Left cardiac atrium (tissue), 4 donors: ENCODE results near the gene FAM168A. TPM values are rescaled to one million over a fixed set of nuclear protein-coding genes. Genes with fewer than 3 reads are reported as not detected.

Experiments
- ATAC-seq, 2 donors: fragments of 200-7000 bp; cut with Tn5 transposase; one replicate each; pipeline ENCODE4 v1.9.1; 2020; ENCODE audit warnings: mild to moderate bottlenecking in 2 of 2, moderate library complexity in 2 of 2
- DNase-seq: peaks from one replicate; pipeline ENCODE4 v3.0.0-alpha.2; 2020
- intact Hi-C, 2 donors: fragments of 100-400 bp; cut with DNase I; formaldehyde crosslinking; loops; one replicate each; pipeline versions ENCODE4 v1.14.1 to v1.15.1; 2022 to 2023
- long read RNA-seq: library from polyadenylated mRNA; unstranded; transcript quantifications from one replicate; pipeline ENCODE4 v2.0.0, GENCODE V29; 2021
- total RNA-seq, 2 donors: library from RNA; stranded (reverse); fragmentation: NEBNext Ultra II Directional; extraction: Animal tissue kit (Norgen Biotek cat#: 25700); gene quantifications; one replicate each; pipeline ENCODE4 v1.2.1, GENCODE V29; 2021
- donor health status: DM: no; HTN: yes; CAD: no.
- donor health status: DM: no; HTN: yes; CAD: no; lungs with severe emphysema.
- donor health status: DM: yes; HTN: yes; CAD: no.
- donor health status: Dilated cardiomyopathy.

The FAM168A gene, protein sequence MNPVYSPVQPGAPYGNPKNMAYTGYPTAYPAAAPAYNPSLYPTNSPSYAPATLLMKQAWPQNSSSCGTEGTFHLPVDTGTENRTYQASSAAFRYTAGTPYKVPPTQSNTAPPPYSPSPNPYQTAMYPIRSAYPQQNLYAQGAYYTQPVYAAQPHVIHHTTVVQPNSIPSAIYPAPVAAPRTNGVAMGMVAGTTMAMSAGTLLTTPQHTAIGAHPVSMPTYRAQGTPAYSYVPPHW
- 10 to 100 TPM; 31.5 to 35.2 TPM for total RNA-seq
- long read RNA-seq, partial matches to known transcripts, result 0 of 11 reads
- long read RNA-seq, other reads (novel, unspliced or antisense), result 11 of 11 reads

DNA sequence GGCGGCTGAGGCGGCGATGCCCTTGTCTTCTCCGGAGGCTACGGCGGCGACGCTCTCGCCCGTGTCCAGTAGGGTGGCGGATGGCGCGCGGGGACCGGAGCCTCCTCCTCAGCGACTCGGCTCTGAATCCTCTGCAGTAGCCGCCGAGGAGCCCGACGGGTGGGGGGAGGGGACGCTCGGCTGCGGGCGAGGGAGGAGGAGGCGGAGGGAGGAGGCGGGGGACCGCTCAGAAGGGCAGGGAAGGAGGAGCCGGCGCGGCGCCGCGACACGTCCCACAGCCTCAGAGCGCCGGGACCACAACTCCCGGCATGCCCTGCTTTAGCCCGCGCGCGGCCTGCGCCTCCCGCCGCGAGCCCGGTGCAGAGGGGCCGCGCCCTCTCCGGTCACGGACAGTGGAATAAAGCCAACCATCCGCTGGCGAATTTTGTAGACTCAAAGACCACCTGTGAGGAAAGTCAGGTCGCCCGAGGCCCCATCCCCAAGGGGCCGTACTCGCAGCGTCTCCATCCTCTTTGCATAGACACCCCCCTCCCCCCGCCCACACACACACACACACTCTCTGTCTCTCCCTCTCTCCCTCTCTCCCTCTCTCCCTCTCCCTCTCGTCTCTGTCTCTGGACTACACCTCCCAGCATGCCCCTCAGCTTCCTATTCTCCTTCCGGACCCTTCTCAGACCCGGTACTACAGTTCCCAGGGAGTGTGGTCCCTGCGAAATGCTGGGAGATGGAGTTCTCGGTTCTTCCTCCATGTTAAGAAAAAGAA lies at the start of gene FAM168A:
Gene FAM168A, minus strand, starts transcription at position 157 of the 763 bp plus-strand sequence. CDS start 129,638 bp downstream, outside the sequence.
- DNase-seq (peak; percentile 97), ATAC-seq (peak; percentile 98 to 99)
- intact Hi-C loops, result loop anchor here in 1 of 2 donors (5.0 kb wide), 1 partner anchor 191 kb away; no protein-coding TSS in a partner anchor

DNA sequence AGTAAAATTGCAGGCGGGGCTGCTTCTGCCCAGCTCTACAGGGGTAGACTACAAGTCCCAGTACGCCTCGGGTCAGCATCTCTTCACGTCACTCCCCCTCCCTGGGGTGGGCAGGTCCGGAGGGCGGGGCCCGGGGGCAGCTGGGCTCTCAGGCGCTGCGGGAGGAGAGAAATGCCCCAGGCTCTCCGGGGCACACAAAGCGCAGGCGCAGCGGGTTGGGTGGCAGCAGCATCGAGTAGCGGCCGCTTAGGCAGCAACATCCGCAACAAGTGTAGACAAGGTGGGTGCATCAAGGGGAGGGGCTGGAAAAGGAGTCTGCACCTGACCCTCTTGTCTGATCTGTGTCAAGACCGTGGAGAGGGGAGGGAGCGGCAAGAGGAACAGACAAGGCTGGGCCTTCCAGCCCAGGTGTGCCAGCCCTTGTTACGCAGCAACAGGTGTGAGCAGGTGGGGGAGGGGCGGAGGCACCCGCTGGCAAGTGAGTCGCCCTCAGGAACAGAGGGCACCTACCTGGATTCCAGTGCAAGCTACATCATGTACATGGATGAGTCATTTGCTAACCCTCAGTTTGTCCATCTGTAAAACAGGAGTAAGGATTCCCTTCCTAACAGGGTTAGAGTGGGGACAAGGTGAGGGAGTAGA lies 49.7 kb upstream of the FAM168A start:
- ATAC-seq, result peak; percentile 98 to 99
- DNase-seq, result peak; percentile 92
- intact Hi-C loops, result no loop called here

DNA sequence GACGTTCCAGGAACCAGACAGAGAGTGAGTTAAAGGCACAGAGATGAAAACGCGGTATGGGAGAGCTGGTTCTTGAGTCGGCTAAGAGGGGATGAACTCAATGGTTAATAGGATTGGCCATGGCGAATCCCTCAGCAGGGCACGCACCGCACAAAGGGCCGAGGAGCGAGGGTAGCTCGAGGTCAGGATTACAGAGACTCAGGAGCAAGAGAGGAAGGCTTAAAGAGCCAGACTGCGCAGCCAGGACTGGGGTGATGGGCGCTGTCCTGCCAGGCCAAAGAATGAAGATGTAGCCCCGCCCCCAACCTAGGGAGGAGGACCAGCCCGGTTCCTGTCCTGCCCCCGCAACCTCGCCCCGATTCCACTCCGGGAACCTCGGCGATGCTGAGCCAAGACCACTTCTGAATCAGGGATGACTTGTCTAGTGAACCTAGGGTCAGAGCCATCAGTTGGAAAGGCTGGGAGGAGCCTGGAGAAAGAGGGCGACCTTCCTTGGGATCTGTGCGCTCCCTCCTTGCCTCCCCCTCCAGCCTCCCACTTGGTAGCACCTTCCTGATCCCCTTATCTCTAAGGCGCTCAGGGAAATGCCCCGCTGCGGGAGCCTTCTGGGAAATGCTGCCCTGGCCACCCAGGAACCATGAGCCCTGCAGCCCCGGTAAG lies 48.2 kb upstream of the FAM168A start, which contains the start of gene PLEKHB1:
Gene PLEKHB1, plus strand, starts transcription at position 610 of the 660 bp plus-strand sequence. Its CDS starts 28 bp downstream, at position 638.
- intact Hi-C loops, result no loop called here
- DNase-seq (peak; percentile 56), ATAC-seq (peak; percentile 19 to 76)

DNA sequence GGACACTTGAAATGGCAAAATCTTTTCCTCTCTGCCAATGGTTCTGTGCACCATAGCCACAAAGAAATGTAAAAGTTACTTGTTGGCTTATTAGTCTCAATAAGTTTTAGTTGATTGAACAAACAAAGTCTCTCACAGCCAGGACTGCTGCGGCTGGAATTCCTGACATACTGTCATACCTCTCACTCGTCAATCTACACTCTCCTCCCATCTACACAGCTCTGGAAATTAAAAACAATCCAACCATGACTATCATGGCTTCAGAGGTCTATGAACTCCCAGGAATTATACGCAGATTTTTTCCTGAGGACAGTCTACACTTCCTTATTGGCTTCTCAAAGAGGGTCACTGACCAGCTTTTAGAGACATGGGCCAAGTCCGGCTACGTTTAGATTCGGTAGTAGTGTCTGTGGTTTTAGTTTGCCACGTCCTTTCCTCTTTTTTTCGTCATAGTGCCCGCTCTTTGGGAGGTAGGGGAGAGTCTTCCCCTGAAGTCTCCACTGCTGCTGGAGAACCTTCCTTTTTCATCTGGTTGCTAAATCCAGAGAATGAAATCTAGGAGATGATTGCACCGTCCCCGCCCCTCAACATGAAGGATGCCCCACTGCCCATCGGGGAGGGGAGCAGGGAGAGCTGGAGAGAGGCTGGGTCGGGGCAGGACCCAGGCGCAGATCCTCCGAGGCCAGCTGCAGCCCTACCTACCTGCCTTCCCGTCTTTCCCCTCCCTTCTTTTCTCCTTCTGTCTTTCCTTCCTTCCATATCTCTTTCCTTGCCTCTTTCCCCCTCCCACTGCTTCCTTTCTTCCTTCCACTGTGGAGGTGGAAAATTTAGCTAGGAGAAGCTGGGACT lies 47.4 kb upstream of the FAM168A start:
- intact Hi-C loops, result no loop called here
- ATAC-seq (no peak), DNase-seq (no peak)

DNA sequence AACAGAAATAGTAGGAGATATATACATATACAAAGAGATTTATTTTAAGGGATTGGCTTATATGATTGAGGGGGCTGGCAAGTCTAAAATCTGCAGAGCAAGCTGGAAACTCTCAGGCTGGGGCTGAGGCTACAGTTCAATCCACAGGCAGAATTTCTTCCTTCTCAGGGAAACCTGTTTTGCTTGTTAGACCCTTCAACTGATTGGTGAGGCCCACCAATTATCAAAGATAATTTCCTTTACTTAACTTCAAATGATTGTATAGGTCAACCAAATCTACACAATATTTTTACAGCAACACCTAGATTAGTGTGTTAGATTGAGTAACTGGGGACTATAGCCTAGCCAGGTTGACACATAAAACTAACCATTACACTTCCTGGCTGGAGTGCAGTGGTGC lies 43.8 kb upstream of the FAM168A start:
- DNase-seq, result no peak
- ATAC-seq, result no peak
- intact Hi-C loops, result no loop called here

DNA sequence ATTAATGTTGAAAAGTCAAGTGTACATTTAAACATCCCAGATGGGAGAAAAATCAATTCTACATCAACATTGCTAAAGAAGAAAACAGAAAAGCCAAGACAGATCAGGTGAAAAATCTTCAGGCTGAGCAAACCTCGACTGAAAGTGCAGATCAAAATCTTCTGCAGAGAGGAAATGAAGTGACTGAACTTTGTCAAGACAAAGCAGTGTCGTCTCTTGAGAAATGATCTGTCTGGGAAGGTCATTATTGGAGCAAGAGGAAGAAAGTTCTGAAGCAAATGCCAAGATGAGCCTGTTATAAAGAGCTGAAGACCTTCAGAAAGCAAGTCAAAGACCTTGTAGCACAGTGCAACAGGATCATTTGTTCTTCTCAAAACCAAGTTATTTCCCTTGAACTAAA lies 42.7 kb upstream of the FAM168A start:
- DNase-seq, result no peak
- intact Hi-C loops, result no loop called here
- no peak for ATAC-seq

DNA sequence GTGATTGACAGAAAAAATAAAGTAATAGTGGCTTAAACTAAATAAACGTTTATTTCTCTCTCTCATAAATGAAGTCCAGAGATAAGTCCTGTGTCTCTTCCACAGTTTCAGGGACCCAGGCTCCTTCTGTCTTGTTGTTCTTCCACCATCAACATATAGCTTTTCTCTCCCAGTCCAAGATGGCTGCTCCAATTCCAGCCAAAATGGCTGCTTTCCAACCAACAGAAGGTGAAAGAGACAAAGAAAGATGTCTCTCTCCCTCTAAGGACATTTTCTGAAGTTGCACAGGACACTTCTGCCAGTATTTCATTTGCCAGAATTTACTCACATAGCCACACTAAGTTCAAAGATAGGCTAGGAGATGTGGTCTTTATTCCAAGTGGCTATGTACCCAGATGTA lies 39.1 kb upstream of the FAM168A start:
- DNase-seq, result no peak
- no peak for ATAC-seq
- intact Hi-C loops, result no loop called here

DNA sequence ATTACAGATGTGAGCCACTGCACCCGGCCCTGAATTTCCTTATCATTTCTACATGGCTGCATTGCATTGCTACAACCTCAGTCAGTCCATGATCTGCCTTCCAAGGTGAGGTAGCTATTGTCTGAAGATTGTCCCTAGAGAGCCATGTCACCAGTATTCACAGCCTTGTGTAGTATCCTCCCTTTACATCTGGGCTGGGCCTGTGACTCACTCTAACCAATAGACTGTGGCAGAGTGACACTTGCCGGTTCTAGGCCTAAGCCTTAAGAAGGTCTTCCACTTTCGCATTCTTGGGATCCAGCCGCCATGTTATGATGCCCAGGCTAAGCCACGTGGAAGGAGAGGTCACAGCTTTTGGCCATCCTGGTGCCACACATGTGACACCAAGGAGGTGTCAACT lies 38.3 kb upstream of the FAM168A start:
- DNase-seq (no peak), ATAC-seq (no peak)
- intact Hi-C loops, result no loop called here

DNA sequence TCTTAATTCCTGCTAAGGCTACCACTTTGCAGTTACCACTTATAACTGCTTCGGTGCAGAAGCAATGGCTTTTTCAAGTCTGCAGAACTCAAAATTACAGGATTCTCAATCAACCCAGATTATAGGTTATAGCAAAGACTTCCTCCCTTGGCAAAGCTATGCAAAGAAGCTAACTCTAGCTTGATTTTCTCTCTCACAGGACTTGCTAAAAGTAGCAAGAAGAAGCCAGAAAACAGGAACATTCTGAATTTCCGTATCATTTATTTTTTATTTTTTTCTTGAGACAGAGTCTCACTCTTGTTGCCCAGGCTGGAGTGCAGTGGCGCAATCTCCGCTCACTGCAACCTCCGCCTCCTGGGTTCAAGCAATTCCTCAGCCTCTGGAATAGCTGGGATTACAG lies 37.8 kb upstream of the FAM168A start:
- DNase-seq (no peak), ATAC-seq (no peak)
- intact Hi-C loops, result no loop called here

DNA sequence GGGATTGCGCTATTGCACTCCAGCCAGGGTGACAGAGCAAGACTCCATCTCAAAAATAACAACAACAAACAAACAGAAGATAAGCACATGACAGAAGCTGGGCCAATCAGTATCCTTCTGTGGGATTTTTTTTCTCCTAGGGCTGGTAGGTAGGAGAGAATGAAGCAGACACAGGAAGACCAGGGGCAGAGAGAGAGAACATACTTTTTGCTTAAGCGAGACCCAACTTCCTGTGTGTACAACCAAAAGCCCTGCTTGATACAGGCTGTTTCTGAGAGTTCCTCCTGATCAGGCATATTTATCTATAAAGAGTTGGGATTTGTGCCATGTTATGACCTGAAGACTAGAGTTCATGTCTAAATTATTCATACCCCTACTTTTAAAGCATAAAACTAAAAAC lies 36.1 kb upstream of the FAM168A start:
- intact Hi-C loops, result no loop called here
- ATAC-seq, result no peak
- DNase-seq, result no peak

DNA sequence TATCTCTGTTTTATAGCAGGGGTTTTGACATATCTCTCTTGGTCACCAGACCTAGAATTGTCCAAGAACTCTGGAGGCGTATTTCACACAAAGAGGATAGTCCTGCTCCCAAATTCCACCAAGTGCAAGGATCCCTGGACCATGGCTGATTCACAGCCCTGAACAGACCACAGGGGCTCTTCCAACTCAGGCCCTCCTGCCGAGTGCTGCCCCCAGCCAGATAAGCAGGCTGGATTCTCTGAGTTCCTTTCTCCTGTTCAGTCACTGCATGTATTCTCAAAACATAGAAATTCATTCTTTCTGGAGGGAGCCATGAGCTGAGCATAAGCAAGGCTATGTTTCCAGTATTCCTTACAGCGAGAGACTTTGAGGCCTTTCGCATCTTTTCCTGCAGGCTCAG lies 35.1 kb upstream of the FAM168A start:
- DNase-seq (no peak), ATAC-seq (no peak)
- intact Hi-C loops, result no loop called here

DNA sequence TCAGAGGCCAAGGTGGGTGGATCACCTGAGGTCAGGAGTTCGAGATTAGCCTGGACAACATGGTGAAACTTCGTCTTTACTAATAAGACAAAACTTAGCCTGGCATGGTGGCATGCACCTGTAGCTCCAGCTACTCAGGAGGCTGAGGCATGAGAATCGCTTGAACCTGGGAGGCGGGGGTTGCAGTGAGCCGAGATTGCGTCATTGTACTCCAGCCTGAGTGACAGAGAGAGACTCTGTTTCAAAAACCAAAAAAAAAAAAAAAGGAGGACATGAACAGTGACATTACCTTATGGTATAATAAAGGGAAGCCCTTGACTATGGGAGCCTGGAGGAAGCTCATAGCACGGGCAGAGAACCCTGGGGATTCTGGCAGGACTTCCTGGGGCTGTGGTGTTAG lies 32.0 kb upstream of the FAM168A start:
- intact Hi-C loops, result loop anchor here in 1 of 2 donors (5.0 kb wide), 1 partner anchor 32 kb away; no protein-coding TSS in a partner anchor
- DNase-seq, result no peak

DNA sequence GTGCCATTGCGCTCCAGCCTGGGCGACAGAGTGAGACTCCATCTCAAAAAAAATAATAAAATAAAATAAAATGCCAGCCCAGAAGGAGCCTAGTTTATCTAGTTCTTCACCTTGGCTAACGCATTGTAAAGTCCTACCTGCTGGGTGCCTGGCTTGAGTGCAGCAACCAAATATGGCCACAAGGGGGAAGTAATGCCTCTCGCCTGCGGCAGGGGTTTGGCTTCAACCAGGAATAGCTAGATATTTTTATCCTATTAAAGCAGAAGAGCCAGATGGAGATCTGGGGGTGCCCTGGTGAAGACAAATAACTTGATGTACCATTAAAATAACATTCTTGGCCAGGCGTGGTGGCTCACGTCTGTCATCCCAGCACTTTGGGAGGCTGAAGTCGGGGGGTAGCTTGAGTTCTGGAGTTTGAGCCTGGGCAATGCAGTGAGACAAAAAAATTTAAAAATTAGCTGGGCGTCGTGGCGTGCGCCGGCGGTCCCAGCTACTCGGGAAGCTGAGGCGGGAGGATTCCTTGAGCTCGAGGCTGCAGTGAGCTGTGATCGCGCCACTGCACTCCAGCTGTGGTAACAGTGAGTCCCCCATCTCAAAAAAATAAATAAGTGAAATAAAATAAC lies 27.9 kb upstream of the FAM168A start:
- intact Hi-C loops, result loop anchor here (2.0 to 5.0 kb wide), 2 partner anchors 35 to 36 kb away; no protein-coding TSS in a partner anchor
- ATAC-seq (peak; percentile 82 to 83), DNase-seq (peak; percentile 69)

More for the DNA sequence above, 32.0 kb upstream of the FAM168A start:
- ATAC-seq, result no peak

DNA sequence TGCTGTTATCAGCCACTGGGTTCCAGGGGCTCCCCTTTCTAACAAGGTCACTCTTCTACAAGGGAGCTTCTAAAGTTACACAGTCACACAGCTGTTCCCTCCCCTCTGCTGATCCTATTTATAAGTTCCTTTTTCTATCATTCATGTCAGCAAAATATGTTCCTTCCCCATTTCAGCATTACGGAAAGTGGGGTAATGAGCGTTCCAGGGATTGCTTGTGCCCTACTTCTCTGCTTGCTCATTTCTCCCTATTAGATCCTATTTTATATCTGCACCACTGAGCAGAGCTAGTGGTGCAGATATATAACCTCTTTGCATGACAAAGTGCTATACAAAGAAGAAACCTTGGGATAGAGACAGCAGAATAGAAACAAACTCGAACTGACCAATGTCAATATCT lies 25.8 kb upstream of the FAM168A start:
- intact Hi-C loops, result loop anchor here in 1 of 2 donors (2.0 kb wide), 1 partner anchor 37 kb away; no protein-coding TSS in a partner anchor
- DNase-seq (no peak), ATAC-seq (peak in 1 of 2 donors; percentile 67)

DNA sequence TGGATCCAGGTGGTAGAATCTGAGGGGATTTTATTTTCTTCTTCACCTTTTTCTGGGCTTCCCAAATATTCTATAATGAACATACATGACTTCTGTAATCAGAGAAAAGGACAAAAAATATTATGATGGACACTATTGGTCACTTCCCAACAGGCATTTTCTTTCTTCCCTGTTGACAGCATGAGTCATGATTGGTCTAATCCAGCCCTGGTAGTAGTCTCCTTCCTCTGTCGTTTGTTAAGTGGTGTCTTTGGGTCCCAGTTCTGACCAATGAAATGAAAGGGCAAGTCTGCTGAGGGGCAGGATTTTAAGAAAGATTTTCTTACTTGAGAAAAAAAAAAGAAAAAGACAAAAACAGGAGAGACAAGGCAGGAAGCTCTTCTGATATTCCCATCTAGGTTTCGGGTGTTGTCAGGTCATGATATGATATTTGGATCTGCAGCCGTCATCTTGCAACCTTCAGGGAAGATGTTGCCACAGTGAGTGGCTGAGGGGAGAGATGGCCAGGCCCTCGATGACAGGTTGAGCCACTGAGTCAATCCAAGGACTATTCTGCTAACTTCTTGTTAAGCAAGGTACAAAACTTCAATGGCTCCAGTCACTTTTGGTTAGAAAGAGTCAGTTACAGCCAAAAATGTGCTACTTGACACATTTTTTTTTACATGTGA lies 25.1 kb upstream of the FAM168A start:
- intact Hi-C loops, result no loop called here
- ATAC-seq (peak in 1 of 2 donors; percentile 57), DNase-seq (no peak)

DNA sequence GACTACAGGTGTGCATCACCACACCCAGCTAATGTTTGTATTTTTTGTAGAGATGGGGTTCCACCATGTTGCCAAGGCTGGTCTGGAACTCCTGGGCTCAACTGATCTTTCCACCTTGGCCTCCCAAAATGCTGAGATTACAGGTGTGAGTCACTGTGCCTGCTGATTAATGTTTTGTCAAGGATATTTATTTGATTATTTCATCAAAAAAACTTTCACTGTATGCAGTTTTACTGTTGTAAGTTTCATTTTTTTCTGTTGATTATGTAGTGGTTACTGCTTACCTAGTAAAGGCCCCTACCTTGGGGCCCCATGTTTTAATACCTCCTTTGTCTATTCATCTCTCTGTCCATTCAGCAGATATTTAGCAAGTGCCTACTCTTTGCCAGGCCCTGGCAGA lies 16.7 kb upstream of the FAM168A start:
- intact Hi-C loops, result no loop called here
- no peak for ATAC-seq
- no peak for DNase-seq

DNA sequence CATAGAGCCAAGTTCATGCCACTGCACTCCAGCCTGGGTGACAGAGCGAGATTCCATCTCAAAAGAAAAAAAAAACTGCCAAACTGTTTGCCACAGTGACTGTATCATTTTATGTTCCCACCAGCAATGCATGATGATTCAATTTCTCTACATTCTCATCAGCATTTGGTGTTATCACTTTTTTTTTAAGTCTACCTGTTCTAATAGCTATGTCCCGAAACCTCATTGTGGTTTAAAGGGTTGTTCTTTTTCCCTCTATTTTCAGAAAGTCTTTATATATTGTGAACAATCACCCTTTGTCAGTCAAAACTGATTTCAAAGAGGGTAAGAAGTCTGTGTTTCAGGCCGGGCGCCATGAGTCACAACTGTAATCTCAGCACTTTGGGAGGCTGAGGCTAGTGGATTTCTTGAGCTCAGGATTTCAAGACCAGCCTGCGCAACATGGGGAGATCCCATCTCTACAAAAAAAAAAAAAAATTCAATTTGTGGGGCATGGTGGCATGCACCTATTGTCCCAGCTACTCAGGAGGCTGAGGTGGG lies 14.8 kb upstream of the FAM168A start:
- intact Hi-C loops, result no loop called here
- DNase-seq, result no peak
- no peak for ATAC-seq
